GM03348 (cell line): ENCODE results near the gene ANXA3.
A peak's percentile ranks its signal among the peaks of the same experiment; 100 is the strongest.
"Not testable (repeated sequence)": the region's sequence is repeated elsewhere in the genome, so short reads cannot be mapped to it uniquely, and the experiment has no call there.

ENCODE experiments used
- DNase-seq: peaks from one replicate; pipeline ENCODE4 v3.0.0; 2012; ENCODE audit warnings: low spot score

The ANXA3 gene

DNA sequence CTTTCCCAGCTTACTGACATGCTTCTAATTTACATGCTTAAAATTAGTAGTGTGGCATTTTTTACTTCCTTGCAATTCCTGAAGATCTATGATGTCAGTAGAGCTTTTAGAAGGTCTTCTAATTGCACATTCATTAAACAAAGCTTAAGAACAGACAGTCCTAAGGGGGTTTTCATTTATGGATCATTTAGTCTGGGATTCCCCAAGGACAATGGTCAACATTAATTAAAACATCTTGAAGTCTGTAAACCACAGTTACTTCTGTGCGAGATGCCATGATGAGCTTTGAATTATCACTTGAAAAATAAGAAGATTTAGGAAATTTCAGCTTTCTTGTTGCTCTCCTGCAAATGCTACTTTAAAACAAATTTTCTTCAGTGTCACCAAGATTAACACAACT lies 20.2 kb downstream of the ANXA3 start:
- no peak for DNase-seq

- no peak for DNase-seq
Observed at GRCh38 chr4:78578674-78579425, 27.3 kb downstream of the ANXA3 start.

DNA sequence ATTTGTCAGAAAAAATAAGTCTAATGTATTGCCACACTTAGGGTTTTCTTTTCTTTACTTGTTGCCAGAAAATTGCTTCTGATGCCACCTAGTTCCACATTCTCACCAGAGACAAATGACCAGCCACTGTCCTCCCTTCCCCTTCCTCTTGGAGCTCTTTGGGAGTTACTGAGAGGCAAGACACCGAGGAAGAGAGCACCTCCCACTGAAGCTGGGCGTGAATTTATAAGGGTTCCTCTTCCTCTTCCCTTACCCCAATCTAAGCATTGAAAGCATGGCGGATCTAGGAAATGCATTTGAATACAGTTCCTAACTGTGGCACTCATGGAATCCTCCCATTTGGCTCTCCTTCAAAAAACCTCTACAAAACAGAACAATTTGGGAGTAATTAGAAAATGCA lies 30.0 kb downstream of the ANXA3 start:
- DNase-seq, result no peak

DNA sequence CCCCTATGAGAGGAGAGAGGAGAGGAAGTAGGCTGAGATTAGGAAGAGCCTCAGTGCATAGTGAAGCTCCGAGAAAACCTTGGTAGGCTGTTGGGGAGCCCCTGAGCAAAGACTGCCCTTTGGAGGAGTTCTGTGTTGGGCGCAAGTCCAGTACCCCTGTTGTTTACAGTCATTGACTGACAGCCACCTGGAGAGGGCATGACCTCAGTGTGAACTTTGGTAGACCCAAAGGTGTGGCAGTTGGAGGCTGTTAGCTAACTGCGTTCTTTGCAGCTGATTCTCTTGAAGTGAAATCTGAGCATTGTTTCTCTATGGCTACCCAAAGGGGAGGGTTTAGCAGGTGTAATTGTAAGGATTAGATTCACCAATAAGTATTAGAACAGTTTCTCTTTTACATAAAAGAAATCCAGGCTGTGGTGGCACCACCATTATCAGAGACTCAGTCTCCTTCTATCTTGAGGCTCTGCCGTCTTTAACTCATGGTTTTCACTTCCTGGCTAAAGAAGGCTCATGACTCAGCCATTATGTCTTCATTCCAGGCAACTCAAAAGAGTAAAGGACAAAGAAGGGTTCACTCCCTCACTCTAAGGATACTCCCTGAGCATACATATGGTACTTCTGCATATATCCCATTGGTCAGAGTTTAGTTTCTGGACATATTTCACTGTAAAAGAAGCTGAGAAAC lies 33.4 kb downstream of the ANXA3 start:
- DNase-seq, result no peak

DNA sequence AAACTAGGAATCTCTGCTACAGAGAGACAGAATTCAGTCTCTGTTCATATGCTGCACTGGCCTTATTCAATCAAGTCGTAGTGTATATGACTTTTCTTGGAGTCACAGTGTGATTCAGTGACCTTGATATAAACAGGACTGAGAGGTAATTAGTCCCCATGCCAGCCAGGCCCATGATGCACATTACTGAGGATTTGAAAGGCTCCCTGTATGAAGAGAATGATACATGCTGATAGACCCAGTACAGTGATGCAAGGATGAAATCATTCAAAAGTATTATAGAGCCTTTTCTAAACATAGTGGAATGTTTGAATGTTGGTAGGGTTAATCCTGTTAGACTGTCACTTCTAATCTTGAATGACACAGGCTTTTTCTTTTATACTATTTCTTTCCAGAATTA lies 34.1 kb downstream of the ANXA3 start:
- no peak for DNase-seq

DNA sequence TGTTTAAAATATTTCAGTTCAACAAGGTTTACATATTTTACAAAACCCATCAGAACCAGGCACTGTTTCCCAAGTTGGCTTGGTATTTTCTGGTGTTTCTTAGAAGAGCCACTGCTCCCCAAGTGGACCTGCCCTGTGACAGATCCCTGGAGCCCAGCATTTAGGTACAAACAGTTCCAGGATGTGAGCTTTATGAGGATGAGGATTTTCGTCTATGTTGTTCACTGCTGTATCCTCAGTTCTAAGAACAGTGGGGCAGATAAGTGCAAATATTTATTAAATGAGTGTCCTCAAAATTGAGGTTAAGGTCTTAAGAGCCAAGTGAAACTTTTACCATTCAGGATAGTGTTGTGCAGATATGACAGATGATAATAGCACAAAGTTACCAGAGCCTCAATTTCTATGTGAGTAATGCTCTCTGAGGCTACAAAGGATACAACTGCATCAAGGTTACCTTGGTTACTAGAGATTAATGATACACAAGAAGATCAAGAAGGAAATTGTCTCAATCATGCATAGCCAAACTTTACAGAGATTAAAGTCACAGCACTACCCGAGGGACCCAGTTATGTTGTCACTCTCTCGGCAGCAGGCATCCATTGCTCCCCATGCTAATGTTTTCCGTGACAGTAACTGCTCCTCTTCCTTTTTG lies 37.5 kb downstream of the ANXA3 start:
- DNase-seq, result no peak

GRCh38 chr4:78591404-78591803 lies 39.8 kb downstream of the ANXA3 start:
- peak; percentile 17 for DNase-seq

DNA sequence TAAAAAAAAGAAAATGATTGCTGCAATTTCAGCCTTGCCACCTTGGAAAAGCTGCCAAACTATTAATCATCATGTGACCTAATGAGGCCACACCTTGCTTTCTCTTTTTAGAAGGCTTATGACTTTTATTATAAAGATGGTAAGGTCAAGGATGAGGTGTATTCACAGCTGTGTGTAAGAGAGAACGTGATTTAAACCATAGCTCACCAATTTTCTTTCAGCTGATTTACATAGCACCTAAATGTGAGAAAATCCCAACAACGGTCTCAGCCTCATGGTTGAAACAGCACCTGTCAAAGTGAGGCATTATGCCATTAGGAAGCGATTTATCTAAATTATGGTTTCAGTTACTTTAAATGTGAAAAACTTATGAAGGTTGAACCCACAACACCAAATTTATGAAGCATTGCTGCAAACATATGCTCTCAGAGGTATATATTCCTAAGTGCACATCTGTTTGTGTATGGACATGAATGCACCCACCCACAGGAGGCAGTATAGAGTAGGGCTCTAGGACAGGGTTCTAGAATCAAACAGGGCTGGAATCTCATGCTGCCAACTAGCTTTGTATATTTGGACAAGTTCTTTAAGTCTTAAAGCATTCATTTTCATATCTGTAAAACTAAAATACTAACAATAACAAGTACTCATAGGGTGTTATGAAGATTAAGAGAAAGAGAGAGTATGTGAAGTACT lies 40.7 kb downstream of the ANXA3 start:
- DNase-seq, result no peak

- DNase-seq, result no peak
Observed at GRCh38 chr4:78596111-78596742, 44.7 kb downstream of the ANXA3 start.

DNA sequence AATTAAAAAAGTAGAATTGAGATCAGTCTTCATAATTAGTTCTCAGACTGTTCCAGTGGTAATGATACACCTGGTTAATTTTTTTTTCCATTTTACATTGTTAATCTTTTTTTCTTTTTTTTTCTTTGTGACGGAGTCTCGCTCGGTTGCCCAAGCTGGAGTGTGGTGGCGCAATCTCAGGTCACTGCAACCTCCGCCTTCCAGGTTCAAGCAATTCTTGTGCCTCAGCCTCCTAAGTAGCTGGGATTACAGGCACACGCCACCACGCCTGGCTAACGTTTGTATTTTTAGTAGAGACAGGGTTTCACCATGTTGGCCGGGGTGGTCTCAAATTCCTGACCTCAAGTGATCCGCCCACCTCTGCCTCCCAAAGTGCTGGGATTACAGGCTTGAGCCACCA lies 46.9 kb downstream of the ANXA3 start:
- DNase-seq, result not testable (repeated sequence)

GRCh38 chr4:78599147-78599546 lies 47.6 kb downstream of the ANXA3 start:
- no peak for DNase-seq

- DNase-seq, result no peak
Observed at GRCh38 chr4:78599931-78600375, 48.4 kb downstream of the ANXA3 start.

DNA sequence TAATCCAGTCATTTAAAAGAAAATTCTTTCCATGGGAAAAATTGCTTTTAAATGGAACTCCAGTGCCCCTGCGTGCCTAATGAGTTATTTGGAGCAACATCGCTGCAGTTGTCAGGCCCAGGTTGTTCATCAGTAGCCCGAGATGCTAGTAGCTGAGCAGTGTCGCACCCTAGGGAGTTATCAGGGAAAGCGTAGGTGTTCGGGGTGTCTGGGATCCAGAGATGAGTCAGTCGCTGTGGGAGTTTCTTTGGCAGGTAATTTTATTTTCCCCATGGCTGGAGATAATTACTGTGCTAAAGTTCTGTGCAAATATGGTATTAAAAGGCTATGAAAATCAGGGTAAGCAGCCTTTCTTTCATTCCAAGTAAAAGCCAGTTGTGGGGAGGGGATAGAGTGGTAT lies 49.4 kb downstream of the ANXA3 start:
- no peak for DNase-seq

DNA sequence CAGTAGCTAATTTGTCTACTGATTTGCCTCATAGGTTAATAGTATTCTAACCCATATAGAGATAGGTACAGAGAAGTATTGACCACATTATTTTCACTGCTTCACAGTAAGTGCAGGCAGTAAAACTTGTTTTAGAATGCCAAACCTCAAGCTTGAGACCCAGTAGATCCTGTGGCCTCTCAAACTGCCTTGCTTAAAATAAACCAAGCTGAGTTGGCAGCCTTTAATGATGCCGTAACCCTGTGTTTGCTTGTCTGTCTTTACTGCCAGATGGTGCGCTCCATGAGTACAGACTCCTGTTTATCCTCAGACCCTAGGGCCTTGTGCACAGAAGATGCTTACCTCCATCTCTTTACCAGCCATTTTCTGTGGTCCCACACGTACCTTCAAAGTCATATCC lies 50.8 kb downstream of the ANXA3 start:
- no peak for DNase-seq

DNA sequence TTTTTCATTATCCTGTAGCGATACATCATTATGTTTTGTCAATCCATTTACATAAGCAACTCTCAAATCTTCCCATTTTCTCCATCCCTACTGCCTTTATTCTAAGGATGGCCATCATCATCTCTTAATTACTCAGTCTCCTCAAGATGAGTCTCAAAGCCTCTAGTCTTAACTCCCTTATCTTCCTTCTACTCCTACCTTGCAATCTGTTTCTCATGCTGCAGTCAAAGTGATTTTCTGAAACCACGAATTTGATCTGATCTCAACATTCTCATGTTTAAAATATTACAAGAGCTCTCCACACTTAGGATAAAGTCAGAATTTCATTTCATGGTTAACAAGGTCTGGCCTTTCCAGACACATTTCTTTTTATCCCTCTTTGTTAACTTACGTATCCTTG lies 51.8 kb downstream of the ANXA3 start:
- DNase-seq, result no peak

DNA sequence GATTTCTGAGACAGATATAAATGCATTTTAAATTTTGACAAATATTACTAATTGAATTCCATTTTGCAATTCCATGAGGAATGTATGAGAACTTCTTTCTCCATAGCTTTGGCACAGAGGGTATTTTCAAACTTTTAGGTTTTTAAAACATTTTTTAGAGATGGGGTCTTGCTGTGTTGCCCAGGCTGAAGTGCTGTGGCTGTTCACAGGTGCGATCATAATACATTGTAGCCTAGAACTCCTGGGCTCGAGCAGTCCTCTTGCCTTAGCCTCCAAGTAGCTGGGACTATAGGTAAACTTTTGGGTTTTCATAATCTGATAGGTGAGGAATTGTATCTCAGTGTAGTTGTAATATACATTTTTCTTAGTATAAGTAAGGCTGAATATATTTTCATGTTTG lies 53.4 kb downstream of the ANXA3 start:
- no peak for DNase-seq

- no peak for DNase-seq
Observed at GRCh38 chr4:78606035-78606434, 54.5 kb downstream of the ANXA3 start.

DNA sequence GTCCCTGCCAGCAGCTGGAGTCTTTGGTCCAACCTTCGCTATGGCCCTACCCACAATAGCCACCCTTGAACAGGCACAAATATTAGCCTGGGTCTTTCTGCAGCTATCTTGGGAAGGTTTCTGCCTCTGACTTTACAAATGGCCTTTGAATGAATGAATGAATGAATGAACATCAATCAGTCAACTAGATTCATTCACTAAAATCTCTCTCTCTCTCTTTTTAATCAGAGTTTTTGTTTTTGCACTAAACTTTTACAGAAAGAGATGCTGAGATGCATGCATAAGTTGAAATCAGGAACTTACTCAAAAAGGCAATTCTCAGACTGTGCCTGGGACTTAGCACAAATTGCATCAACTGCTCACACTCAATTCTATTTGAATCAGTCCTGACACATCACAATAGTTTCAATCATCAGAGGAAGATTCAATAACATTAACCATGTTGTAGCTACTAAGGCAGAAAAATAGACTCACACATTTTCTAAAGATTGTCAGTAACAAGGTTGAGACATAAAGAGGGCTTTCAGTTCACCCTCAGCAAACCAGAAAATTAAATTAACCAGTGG lies 55.0 kb downstream of the ANXA3 start:
- no peak for DNase-seq

GRCh38 chr4:78608684-78609083 lies 57.1 kb downstream of the ANXA3 start:
- DNase-seq, result no peak

- DNase-seq, result no peak
Observed at GRCh38 chr4:78609580-78609979, 58.0 kb downstream of the ANXA3 start.

GRCh38 chr4:78610546-78611214 lies 59.1 kb downstream of the ANXA3 start:
- peak; percentile 36 for DNase-seq
